ENCODE measurements around the gene CPNE4. TPM values are rescaled to one million over a fixed set of nuclear protein-coding genes. Genes with fewer than 3 reads are reported as not detected.
"Not testable (repeated sequence)": the region's sequence is repeated elsewhere in the genome, so short reads cannot be mapped to it uniquely, and the experiment has no call there.

CPNE4 gene
- total and polyA plus RNA-seq, 10 donors = 0.03 to 3.1 (median 0.91) TPM; not detected in 2

DNA sequence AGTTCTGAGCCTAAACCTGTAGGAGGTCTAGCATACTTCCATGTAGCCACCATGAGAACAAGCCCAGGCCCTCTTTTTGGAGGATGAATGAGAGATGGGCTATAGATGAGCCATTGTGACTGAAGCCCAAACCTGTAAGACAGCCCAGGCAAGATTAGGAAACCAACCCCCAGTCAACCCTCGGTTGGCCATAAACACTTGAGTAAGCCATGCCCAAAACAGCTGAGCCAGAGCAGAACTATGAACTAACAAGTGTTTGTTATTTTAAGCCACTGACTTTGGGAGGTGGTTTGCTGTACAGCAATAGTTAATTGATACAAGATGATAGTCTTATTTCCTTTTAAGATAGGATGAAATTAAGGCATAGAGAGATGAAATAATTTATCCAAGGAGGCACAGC lies 12.4 kb upstream of the CPNE4 start:
- WGBS, 5 donors = 75 to 92% (median 81%) methylated on average over 1 of the region's 1 CpG
- intact Hi-C loops (cut with DNase I; ENCODE audit: low total_unique reads) = no loop called here
- no peak for TF ChIP-seq POLR2AphosphoS5 (IDR thresholded peaks at IDR 0.05)
- TF ChIP-seq POLR2A (IDR thresholded peaks at IDR 0.05) = no peak
- TF ChIP-seq, protein P1, sequence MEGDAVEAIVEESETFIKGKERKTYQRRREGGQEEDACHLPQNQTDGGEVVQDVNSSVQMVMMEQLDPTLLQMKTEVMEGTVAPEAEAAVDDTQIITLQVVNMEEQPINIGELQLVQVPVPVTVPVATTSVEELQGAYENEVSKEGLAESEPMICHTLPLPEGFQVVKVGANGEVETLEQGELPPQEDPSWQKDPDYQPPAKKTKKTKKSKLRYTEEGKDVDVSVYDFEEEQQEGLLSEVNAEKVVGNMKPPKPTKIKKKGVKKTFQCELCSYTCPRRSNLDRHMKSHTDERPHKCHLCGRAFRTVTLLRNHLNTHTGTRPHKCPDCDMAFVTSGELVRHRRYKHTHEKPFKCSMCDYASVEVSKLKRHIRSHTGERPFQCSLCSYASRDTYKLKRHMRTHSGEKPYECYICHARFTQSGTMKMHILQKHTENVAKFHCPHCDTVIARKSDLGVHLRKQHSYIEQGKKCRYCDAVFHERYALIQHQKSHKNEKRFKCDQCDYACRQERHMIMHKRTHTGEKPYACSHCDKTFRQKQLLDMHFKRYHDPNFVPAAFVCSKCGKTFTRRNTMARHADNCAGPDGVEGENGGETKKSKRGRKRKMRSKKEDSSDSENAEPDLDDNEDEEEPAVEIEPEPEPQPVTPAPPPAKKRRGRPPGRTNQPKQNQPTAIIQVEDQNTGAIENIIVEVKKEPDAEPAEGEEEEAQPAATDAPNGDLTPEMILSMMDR (IDR thresholded peaks at IDR 0.05 in 8 of 11, conservative IDR thresholded peaks at IDR 0.05 in 3 of 11) = no peak

GRCh38 chr3:132044874-132045273 lies 10.1 kb upstream of the CPNE4 start:
- H3K36me3 ChIP-seq; H3K4me1 ChIP-seq; intact Hi-C loops (cut with DNase I; ENCODE audit: low total_unique reads); H3K4me3 ChIP-seq; DNase-seq; H3K9me3 ChIP-seq; H3K27ac ChIP-seq: not testable (repeated sequence)
- WGBS, 5 donors = 82 to 96% (median 85%) methylated on average over 1 to 2 of the region's 2 CpGs
- H3K27me3 ChIP-seq (replicated peaks in 1 of 7) = peaks cover 0 to 17% (median 0%) of the 10 kb centered on the region in 7 donors

More for the DNA sequence above, 12.4 kb upstream of the CPNE4 start:
- no peak for DNase-seq
- H3K27me3 ChIP-seq (replicated peaks in 1 of 7) = no peaks in the 10 kb centered on the region
- no peak overlapping the region for H3K27ac ChIP-seq
- H3K9me3 ChIP-seq = peaks cover 0 to 4% (median 0%) of the 10 kb centered on the region in 8 donors
- no peaks in the 10 kb centered on the region for H3K4me1 ChIP-seq
- no peaks in the 10 kb centered on the region for H3K36me3 ChIP-seq
- H3K4me3 ChIP-seq = no peak overlapping the region

DNA sequence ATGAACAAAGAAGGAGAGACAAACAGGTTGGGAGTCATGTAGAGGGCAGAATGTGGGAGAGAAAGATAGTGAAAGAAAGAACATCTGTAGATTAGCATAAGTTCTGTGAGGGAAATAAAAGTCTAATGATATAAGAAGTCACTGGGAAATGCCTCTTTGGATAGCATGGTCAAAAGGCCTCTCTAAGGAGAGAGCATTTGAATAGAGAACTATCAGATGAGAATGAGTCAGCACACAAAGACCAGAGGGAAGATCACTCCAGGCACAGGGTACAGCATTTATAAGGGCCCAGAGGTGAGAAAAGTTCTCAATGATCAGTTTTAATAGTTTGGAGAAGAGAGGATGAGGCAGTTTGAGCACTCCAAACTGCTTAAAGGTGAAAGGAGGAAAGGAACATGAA lies 7.9 kb upstream of the CPNE4 start:
- Histone ChIP-seq H3K4me3 (no peak overlapping the region), H3K9me3 (no peaks in the 10 kb centered on the region), H3K36me3 (no peaks in the 10 kb centered on the region), H3K27ac (no peak overlapping the region), H3K27me3 (replicated peaks in 1 of 7) (peaks cover 0 to 35% (median 1%) of the 10 kb centered on the region in 7 donors), H3K4me1 (no peaks in the 10 kb centered on the region)
- DNase-seq = no peak
- intact Hi-C loops (cut with DNase I; ENCODE audit: low total_unique reads) = no loop called here
- TF ChIP-seq, protein P1 (IDR thresholded peaks at IDR 0.05 in 8 of 11, conservative IDR thresholded peaks at IDR 0.05 in 3 of 11) = no peak
- TF ChIP-seq POLR2AphosphoS5 (IDR thresholded peaks at IDR 0.05) = no peak
- TF ChIP-seq POLR2A (IDR thresholded peaks at IDR 0.05) = no peak

DNA sequence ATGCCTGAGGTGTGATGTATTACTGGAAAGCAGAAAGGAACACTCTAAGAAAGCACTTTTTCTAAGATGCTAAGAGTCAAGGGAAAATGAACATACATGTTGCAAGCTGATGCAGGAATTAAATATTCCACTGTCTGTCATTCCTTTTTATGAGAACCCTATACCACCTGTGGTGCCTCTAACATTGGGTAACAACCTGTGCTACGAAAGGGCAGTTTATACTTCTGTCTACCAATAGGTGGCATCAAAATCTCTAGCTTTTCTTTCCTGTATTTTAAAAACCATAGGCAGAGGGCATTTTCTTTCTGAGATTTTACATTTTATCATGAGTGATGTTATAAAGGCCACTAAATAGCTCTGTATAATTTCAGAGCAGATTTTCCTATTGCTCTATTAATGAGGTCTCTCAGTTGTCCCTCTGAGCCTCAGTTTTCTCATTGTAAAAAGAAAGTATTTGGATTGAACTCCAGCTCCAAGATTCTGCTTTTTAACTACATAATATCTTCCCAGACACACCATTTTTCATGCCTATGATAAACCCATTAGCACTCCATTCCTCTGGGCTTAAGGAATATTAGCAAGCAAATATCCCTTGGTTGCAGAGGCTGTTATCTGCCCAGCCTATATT lies 3.5 kb upstream of the CPNE4 start:
- H3K27me3 ChIP-seq (replicated peaks in 1 of 7) = peaks cover 7 to 78% (median 43%) of the 10 kb centered on the region in 7 donors
- H3K4me1 ChIP-seq = peaks cover 0 to 17% (median 2%) of the 10 kb centered on the region in 6 donors
- no peak overlapping the region for H3K27ac ChIP-seq
- H3K36me3 ChIP-seq = no peaks in the 10 kb centered on the region
- H3K4me3 ChIP-seq = no peak overlapping the region
- DNase-seq = no peak
- 0 to 5% (median 0%) methylated on average over 1 of the region's 1 CpG for whole genome bisulfite sequencing, 5 donors
- intact Hi-C loops (cut with DNase I; ENCODE audit: low total_unique reads) = no loop called here
- H3K9me3 ChIP-seq = no peaks in the 10 kb centered on the region
- TF ChIP-seq, protein P1 (IDR thresholded peaks at IDR 0.05 in 8 of 11, conservative IDR thresholded peaks at IDR 0.05 in 3 of 11) = peak in 4 of 11 experiments; percentile 4 to 29 (median 18)
- TF ChIP-seq POLR2AphosphoS5 (IDR thresholded peaks at IDR 0.05) = no peak
